Caki2 (cell line): ENCODE data around the gene SLC2A2. TPM values are rescaled to one million over a fixed set of nuclear protein-coding genes. Genes with fewer than 3 reads are reported as not detected.

ENCODE experiments used
- DNase-seq: peaks from one replicate; pipeline ENCODE4 v3.0.0-alpha.2; 2015; ENCODE audit warnings: low read depth
- in situ Hi-C: cut with HindIII; loops from 2 replicates; pipeline ENCODE4 v1.10.0; 2016; ENCODE audit warnings: low sequenced_read_pairs, low pct_unique_long_range_greater_than_20kb, mixed read lengths
- total RNA-seq: library from RNA; depleted of rRNA; stranded (reverse); fragments of >200 nt; shearing (Covaris generic); gene quantifications from 2 replicates; pipeline ENCODE4 v1.2.3, GENCODE V29; 2014; ENCODE audit warnings: low replicate concordance; rRNA removed

SLC2A2 gene
- not detected in 2 replicates for total RNA-seq

DNA sequence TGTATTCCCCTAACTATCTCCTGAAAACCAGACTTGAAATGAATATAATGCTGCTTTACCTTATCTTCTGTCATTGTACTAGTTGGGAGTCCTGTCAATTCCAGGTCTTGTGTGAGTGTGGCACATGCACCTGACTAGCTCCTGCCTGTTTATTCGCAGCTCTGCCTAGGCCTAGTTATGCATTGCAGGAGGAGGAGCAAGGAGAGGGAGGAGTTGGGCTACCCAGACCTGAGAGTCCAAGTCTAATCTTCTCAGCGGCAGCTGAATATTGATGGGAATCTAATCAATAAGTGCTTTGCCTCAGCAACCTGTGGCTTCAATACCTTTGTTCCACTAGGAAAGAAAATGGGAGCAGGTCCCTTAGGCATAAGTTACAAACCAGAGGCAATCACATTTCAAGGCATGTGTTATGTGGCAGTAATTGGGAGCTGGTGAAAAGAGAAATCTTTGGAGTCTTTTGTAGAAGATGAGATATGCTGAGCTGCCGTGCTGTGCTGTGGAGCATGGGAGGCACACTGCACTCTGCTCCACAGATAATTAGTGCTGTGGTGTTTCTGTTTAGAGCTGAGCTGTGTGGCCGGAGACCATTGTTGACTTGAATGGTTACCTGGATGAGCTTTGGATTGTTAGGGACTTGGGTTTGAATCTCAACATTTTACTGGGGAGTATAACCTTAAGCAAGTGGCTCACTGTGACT is at the start of gene SLC2A2:
SLC2A2 (minus strand) TSS at position 124 of the 697 bp plus-strand sequence; CDS start at position 74, 50 bp downstream.
- DNase-seq, result no peak

DNA sequence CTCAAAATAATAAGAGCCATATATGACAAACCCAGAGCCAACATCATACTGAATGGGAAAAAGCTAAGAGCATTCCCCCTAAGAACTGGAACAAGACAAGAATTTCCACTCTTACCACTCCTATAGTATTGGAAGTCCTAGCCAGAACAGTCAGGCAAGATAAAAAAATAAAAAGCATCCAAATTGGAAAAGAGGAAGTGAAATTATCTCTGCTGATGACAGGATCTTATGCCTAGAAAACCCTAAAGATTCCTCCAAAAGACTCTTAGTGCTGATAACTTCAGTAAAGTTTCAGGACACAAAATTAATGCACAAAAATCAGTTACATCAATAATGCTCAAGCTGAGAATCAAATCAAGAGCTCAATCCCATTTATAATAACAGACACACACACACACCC is 45.9 kb upstream of the SLC2A2 start:
- in situ Hi-C loops, result no loop called here
- no peak for DNase-seq

More for the DNA sequence above, at the start of gene SLC2A2:
- in situ Hi-C loops, result no loop called here

DNA sequence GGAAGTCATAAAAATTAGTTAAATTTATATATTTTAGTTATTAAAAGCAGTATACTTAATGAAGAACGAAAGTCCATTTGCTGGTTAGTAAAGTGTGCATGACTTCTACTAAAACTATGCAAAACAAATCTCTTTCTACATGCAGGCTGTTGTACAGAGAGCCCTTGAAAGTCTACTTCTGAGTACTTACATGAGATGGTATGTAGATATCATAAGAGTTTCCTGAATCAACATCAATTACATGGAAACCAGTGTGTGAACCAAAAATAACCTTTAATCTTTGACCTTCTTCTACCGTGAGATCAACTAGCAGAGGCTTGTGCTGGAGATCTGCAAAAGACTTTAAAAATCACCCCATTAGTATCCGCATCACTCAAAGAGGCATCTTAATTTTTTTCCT is 42.1 kb upstream of the SLC2A2 start:
- no peak for DNase-seq
- in situ Hi-C loops, result no loop called here

DNA sequence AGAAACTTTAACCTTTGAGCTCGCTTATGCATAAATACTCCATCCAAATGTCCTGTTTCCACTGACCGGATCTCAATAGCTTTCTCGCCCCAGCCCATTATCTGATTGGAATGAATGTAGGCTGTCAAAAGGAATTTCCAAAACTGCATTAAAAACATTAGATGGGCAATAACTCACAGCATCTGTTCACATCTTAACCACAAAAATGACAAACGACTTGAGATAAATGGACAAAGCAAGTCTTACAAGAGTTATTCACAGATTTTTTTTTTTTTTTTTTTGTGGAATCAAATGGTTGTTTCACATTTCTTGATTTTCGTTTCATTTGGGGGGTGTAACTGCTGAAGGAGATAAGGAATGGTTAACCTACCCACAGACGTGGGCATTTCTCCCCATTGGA is 39.7 kb upstream of the SLC2A2 start:
- peak; percentile 72 for DNase-seq
- in situ Hi-C loops, result no loop called here

DNA sequence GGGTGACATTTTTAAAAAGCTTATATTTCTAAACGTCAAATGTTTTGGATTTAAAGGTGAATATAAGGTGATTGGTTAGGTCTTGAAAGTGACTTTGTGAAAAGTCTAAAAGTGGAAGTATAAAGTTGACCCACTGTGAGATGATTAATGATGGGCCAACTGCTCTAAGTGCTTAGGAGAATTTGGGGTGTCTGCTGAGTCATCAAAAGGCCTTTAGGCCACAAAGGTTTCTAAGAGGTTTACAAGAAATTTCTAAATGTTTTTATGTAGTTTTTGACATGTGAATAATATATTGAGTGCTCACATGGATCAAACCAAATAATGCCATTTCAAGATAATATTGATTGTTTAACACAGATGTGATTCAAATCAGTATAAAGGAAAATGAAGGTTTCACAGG is 39.2 kb upstream of the SLC2A2 start:
- in situ Hi-C loops, result no loop called here
- DNase-seq, result no peak

DNA sequence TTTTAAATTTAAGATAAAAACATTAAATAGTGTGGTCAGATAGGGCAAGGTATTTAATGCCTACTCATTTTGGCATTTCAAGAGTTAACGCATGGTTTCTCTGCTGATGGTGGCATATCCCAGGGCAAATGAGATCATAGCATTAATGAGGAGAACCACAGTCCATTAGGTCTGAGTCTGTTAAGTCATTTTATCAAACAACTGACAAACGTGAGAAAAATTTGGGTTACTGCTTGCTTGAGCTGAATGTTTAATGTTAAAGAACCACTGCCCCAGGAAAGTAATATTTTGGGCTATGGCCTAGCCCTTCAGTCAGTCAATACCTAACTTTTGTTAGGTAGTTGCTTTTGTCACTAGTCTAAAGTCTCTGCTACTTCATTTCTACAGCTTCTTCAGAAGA is 37.9 kb upstream of the SLC2A2 start:
- in situ Hi-C loops, result loop anchor here (5.0 kb wide), 1 partner anchor 103 kb away; no protein-coding TSS in a partner anchor
- peak; percentile 90 for DNase-seq

DNA sequence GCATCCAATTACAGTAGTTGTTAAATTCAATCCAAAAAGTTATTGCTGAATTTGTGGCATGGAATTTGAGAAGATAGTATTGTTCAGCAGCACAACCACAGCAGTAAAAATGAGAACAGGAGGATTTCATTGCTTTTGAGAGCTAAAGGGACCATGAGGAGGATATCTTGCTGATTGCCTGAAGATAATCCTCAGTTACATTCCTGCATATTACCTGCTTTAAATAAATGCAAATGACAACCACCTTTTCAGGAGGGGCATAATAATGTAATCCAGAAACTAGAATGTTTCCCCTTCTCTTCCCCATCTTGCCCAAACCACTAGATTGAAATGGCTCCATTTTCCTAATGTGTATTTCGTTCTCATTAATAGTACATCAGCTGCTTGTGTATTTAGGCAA is 35.2 kb upstream of the SLC2A2 start:
- in situ Hi-C loops, result loop anchor here (5.0 kb wide), 1 partner anchor 106 kb away; no protein-coding TSS in a partner anchor
- no peak for DNase-seq

DNA sequence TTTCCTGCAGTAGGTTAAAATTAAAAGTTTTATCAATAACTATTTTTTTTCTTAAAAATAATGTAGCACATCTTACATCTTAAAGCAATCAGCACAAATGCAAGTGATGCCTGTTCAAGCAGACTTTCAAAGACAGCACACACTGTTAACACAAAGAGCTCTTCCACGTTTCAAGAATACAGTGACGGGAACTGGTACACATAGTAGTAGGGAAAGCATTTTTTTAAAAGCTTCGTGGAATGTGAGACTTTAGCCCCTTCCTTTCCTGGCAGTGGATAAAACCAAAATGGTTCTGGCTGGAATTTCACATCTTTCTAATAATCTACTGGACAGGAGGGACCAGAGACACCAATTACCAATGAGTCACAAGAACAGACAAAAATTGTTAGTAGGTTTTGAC is 33.5 kb upstream of the SLC2A2 start:
- DNase-seq, result no peak
- in situ Hi-C loops, result loop anchor here (5.0 kb wide), 1 partner anchor 107 kb away; no protein-coding TSS in a partner anchor

DNA sequence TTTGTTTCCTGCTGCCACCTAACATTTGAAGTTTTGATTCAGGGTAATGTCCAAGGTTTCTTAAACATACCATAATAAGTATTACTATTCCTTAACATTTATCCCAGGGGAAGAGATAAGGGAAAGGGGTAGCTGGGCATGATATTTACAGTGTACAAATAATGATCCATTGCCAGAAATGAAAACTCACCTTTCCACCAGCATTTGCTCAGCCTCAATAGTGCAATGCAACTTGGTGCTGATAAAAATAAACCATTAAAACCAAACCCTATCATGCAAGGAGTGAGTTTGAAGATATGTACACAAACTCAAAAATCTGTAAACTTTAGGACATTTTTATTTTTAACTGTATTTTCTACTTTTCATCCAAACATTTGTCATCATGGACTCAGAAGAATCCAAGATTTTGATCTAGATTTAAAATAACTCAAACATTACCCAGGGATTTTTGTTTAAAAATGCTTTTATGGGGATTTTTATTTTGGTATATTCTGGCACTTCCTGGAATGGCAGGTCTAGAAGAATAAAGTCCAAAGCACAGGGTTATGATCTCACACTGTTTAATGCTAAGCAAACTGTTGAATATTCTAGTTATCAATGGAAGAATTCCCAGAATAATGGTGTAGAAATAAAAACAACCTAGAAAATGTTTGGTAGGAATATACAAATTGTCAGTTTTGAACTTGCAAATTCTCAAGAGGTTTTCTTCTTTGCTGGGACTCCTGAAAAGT is 32.5 kb upstream of the SLC2A2 start:
- in situ Hi-C loops, result no loop called here
- DNase-seq, result no peak

DNA sequence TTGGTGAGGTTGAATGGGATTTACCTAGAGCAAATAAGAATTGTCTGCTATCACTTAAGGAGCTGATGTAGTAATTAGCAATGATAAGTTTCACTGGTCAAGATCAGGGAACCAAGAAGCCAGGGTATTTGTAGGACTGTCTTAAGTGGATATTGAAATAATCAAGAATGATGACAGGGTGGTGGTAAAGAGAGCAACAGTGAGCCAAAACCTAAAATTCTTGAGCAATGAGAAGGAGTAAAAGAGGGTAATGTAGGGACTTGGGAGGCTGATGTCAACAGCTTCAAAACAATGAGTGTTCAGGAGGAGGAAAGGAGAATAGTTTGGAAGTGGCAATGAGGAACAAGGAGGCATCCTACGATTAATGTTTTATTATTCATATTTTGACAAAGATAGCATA is 31.5 kb upstream of the SLC2A2 start:
- in situ Hi-C loops, result no loop called here
- DNase-seq, result no peak

DNA sequence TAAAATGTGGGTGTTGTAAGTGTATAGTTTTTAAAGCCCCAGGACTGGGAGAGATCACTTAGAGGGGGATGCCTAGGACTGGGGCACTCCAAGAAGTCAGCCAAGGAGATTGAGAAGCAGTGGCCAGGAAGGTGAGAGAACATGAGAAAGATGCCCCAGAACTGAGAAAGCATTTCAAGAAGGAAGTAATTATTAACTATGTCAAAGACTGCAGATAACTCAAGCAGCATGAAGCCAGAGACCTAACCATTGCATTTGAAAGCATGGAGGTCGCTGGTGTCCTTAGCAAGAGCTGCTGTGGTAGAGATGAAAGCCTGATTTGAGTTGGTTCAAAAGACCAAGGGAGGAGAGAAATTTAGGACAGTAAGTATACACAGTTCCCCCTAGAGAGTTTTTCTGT is 30.6 kb upstream of the SLC2A2 start:
- in situ Hi-C loops, result no loop called here
- peak; percentile 48 for DNase-seq

DNA sequence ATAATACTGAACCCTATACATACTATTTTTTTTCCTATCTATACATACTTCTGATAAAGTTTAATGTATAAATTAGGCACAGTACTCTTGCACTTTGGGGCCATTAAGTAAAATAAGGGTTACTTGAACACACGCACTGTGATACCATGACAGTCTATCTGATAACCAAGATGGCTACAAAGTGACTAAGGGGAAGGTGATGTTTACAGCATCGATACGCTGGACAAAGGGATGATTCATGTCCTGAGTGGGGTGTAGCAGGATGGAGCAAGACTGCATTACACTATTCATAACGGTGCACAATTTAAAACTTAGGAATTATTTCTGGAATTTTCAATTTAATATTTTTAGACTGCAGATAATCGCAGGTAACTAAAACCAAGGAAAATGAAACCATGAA is 30.0 kb upstream of the SLC2A2 start:
- in situ Hi-C loops, result no loop called here
- peak; percentile 38 for DNase-seq

DNA sequence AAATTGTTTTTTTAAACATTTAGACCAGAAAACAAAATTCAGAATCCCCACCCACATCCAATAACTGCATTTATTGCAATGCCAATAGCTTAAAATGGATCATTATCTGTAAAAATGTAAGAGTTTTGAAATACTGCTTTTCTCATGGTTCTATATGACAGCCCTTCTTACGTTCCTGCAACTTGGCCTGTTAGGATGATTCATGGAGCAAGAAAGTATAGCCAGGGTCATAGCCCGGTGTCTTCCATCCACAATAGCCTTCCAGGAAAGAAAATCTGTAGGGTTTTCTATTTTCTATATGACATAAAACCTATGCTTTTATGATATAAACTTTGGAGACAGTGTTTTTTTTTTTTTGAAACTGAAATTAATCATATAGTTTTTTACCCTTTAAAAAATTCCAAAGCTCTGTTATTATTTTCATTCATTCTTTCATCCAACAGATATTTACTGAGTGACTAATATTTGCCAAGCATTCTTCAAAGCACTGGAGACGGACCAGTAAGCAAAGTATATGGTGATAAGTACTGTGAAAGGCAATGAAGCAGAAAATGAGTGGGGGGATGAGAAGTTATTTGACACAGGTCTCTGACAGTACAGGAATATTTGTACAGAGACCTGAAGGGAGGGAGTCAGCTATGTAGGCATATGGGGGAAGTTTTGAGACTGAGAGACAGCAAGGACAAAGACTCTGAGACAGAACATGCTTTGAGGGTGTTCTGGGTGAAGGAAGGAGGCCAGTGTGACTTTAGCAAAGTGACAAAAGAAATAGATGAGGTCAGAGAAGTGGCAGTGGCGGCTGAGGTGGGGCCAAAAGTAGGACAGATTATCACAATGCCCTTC is 29.0 kb upstream of the SLC2A2 start:
- in situ Hi-C loops, result no loop called here
- peak; percentile 97 for DNase-seq

DNA sequence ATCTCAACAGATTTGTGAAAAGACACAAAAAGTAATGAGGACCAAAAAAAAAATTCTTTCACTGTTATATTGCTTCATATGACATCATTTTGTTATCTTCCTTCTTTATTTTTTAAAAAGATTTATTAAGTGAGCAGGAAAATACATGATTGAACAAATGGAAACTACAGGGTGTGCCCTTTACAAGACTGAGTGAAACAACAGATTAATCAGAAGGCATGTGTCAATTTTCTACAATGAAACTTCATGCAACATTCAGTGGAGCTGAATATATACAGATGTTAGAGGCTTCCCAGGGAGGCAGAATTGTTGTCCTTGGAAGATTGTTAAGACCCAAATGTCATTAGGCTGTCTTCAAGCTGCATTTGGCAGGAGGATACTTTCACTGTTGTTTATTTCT is 28.4 kb upstream of the SLC2A2 start:
- DNase-seq, result no peak
- in situ Hi-C loops, result no loop called here

DNA sequence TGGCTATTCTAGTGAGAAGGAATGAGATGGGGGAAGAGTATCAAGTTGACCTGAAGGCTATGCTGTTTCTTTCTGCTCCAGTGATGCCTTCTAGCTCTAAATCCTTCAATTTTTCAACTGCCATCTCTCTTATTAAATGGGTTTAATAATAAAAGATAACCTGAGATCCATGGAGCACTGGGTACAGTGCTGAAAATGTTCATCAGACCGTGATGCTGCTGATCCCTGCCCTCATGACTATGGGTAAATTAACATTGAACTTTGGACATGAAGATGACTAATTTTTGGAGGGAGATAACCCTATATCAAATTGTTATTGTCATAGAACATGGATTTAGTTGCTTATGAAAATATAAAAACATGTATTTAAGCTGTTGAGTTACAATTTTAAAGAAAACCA is 27.7 kb upstream of the SLC2A2 start:
- in situ Hi-C loops, result no loop called here
- DNase-seq, result peak; percentile 75

DNA sequence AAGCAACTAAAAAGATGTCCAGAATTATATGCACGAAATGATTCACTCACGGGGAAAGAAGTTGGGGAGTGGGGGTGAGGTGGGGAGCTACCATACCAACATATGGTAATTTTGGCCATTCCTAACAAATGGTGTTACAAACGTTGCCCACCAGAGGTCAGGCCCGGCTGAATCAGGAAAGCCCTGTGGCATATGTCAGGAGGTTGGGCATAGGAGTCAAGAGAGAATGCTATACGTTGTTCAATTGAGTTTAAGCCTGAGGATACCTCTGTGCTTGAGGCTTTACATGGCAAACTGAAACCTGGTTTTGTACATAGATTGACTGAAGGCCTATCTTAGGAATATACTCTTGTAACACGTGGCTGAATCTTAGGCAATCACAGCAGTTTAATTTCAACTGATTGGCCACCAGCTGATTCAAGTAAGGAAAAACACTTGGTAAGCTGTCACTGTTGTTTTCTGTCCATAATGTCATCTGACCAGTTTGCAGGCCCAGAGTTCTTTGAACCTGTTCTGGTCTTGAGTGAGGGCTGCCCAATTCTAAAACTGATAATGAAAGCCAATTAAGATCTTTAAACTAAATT is 23.4 kb upstream of the SLC2A2 start:
- DNase-seq, result peak; percentile 64
- in situ Hi-C loops, result no loop called here

DNA sequence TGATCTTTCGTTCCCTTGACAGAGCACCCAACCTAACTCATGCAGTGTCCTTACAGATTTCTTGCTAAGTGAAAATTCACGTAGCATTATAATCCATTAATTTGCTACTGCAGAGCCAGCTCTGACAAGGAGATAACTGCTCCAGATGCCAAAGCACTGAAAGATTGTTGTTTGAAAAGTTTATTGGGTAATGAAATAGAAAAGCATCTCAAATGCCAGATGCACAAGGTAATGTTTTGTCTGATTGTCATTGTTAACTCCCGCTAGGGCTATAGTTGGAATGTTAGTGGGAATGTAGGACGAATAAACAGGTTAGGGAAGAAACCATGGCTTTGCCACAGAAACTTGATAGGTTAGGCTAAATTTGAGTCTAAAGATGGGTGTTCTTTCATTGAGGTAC is 20.2 kb upstream of the SLC2A2 start:
- no peak for DNase-seq
- in situ Hi-C loops, result no loop called here
